GM12801 (cell line): Measurements from ENCODE around the gene ASCL5.

Experiments used
- CTCF ChIP-seq: IDR thresholded peaks from one replicate; pipeline ENCODE4 v1.5.1; 2011; ENCODE audit warnings: control low read depth; ENCODE audit not compliant: insufficient read length; ENCODE audit errors: extremely low read depth

Gene ASCL5

DNA sequence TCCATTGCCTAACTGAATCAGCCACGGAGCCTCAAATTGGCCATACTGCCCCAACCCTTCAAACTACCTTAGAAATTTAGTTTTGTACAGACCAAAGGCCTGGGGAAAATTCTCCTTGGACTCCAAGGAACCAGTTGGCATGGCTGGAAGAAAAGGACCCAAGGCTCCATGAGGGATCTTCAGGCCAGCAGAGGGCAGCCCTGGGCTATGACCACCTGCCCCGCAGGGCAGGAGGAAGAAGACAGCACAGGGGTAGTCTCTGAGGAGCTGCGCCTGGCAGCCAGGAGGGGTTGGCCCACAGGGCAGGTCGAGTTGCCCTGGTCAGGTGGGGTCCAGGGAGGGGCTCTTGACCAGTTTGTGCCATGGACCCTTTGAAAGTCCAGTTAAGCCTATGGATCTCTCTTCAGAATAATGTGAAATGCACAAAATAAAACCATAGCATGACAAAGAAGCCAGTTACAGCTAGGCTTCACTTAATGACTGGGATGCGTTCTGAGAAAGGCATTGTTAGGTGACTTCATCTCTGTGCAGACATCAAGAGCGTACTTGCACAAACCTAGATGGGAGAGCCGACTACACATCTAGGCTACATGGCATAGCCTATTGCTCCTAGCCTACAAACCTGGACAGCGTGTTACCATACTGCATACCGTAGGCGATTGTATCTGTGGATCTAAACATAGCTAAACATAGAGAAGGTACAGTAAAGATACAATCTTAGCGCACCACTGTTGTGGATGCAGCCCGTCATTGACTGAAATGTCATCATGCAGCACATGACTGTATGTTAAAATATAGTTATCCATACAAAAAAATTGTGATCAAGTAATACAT is 40.9 kb downstream of the ASCL5 start:
- no peak for TF ChIP-seq CTCF

- TF ChIP-seq CTCF: no peak
Measured at GRCh38 chr1:201084295-201084694, 42.7 kb downstream of the ASCL5 start.

GRCh38 chr1:201083741-201084140 is 43.2 kb downstream of the ASCL5 start:
- TF ChIP-seq CTCF: no peak

- no peak for TF ChIP-seq CTCF
Measured at GRCh38 chr1:201080135-201080534, 46.8 kb downstream of the ASCL5 start.

DNA sequence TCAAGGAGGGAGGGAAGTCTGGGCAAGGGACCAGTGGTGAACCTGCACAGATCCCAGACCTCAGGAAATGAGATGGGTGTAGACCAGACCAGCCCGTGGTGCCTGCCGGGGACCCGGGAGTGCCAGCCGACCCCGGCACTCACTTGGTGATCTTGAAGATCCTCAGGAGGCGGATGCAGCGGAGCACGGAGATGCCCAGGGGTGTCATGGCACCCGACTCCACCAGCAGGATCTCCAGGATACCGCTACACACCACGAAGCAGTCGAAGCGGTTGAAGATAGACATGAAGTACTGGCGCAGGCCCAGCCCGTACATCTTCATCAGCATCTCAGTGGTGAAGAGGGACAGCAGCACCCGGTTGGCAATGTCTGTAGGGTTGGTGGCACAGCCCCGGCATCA is 49.2 kb downstream of the ASCL5 start:
- TF ChIP-seq CTCF: no peak

GRCh38 chr1:201077116-201077515 is 49.9 kb downstream of the ASCL5 start:
- TF ChIP-seq CTCF: no peak

GRCh38 chr1:201076092-201076491 is 50.9 kb downstream of the ASCL5 start:
- TF ChIP-seq CTCF: no peak
